Type B pancreatic cell (in vitro differentiated cells): ENCODE results near the gene RABL6. TPM values are rescaled to one million over a fixed set of nuclear protein-coding genes. Genes with fewer than 3 reads are reported as not detected.

Experiments
- DNase-seq: peaks from one replicate; pipeline ENCODE4 v3.0.0; 2021; ENCODE audit warnings: mixed read lengths; ENCODE audit not compliant: unreplicated experiment; ENCODE audit errors: extremely low spot score
- H3K27ac Mint-ChIP-seq: 2 replicates; pipeline ENCODE4 v1.8.0; 2021; ENCODE audit warnings: mild to moderate bottlenecking, mixed read lengths
- H3K27me3 Mint-ChIP-seq: 2 replicates; pipeline ENCODE4 v1.8.0; 2021; ENCODE audit warnings: mixed read lengths
- H3K36me3 Mint-ChIP-seq: 2 replicates; pipeline ENCODE4 v1.8.0; 2021; ENCODE audit warnings: mixed read lengths
- H3K4me1 Mint-ChIP-seq: one replicate; pipeline ENCODE4 v1.8.0; 2021; ENCODE audit warnings: mixed read lengths; ENCODE audit not compliant: unreplicated experiment
- H3K4me3 Mint-ChIP-seq: 2 replicates; pipeline ENCODE4 v1.8.0; 2021; ENCODE audit warnings: mild to moderate bottlenecking, mixed read lengths
- H3K9me3 Mint-ChIP-seq: 2 replicates; pipeline ENCODE4 v1.8.0; 2021; ENCODE audit warnings: mixed read lengths
- microRNA-seq: library from miRNA; unstranded; fragments of <30 nt; microRNA quantifications from one replicate; pipeline ENCODE4, GENCODE V29; 2020
- total RNA-seq: library from RNA; stranded (reverse); gene quantifications from 2 replicates; pipeline ENCODE4 v1.2.1, GENCODE V29; 2021; ENCODE audit warnings: low replicate concordance
- TF ChIP-seq, protein P1 (sequence below): fragments of 200-600 bp; sonication (generic); conservative IDR thresholded peaks from 2 replicates; pipeline ENCODE4 v1.5.0; 2021; ENCODE audit warnings: antibody characterized with exemption, mild to moderate bottlenecking

RABL6 gene
- total RNA-seq, 1 donor from 2014 or later: 112 TPM

GRCh38 chr9:136885950-136886578, 78.3 kb downstream of the RABL6 start, which contains the start of gene TRAF2:
TSS of gene TRAF2 (plus strand) at chr9:136886516. CDS start at chr9:136898741, 12,225 bp downstream.
- Mint-ChIP-seq H3K36me3 (no peaks in the 10 kb centered on the region), H3K4me3 (peak within 1 kb of the TSS; percentile 89), H3K4me1 (peaks cover 5% of the 10 kb centered on the region), H3K27ac (peak within 1 kb of the TSS; percentile 77), H3K9me3 (no peaks in the 10 kb centered on the region), H3K27me3 (no peaks in the 10 kb centered on the region)
- peak; percentile 98 for DNase-seq
- TF ChIP-seq, protein P1, sequence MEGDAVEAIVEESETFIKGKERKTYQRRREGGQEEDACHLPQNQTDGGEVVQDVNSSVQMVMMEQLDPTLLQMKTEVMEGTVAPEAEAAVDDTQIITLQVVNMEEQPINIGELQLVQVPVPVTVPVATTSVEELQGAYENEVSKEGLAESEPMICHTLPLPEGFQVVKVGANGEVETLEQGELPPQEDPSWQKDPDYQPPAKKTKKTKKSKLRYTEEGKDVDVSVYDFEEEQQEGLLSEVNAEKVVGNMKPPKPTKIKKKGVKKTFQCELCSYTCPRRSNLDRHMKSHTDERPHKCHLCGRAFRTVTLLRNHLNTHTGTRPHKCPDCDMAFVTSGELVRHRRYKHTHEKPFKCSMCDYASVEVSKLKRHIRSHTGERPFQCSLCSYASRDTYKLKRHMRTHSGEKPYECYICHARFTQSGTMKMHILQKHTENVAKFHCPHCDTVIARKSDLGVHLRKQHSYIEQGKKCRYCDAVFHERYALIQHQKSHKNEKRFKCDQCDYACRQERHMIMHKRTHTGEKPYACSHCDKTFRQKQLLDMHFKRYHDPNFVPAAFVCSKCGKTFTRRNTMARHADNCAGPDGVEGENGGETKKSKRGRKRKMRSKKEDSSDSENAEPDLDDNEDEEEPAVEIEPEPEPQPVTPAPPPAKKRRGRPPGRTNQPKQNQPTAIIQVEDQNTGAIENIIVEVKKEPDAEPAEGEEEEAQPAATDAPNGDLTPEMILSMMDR: no peak

GRCh38 chr9:136886610-136887597, 79.2 kb downstream of the RABL6 start:
- TF ChIP-seq, protein P1: no peak
- no peak for DNase-seq
- Mint-ChIP-seq H3K27me3 (no peaks in the 10 kb centered on the region), H3K27ac (peak overlapping the region; percentile 77), H3K9me3 (no peaks in the 10 kb centered on the region), H3K4me3 (peak overlapping the region; percentile 89), H3K4me1 (peaks cover 5% of the 10 kb centered on the region), H3K36me3 (no peaks in the 10 kb centered on the region)

GRCh38 chr9:136888454-136888853, 80.7 kb downstream of the RABL6 start:
- no peaks in the 10 kb centered on the region for H3K9me3 Mint-ChIP-seq
- no peak overlapping the region for H3K27ac Mint-ChIP-seq
- H3K27me3 Mint-ChIP-seq: no peaks in the 10 kb centered on the region
- H3K4me3 Mint-ChIP-seq: peak overlapping the region; percentile 17
- TF ChIP-seq, protein P1: no peak
- peaks cover 5% of the 10 kb centered on the region for H3K4me1 Mint-ChIP-seq
- H3K36me3 Mint-ChIP-seq: no peaks in the 10 kb centered on the region
- no peak for DNase-seq

DNA sequence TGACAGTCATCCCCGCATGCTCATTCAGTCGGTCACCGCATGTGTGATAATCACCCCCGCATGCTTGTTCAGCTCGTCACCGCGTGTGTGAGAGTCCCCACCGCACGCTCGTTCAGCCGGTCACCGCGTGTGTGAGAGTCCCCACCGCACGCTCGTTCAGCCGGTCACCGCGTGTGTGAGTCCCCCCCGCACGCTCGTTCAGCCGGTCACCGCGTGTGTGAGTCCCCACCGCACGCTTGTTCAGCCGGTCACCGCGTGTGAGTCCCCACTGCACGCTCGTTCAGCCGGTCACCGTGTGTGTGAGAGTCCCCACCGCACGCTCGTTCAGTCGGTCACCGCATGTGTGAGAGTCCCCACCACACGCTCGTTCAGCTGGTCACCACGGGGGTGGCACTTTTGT, 82.1 kb downstream of the RABL6 start:
- TF ChIP-seq, protein P1: no peak
- Mint-ChIP-seq H3K27ac (no peak overlapping the region), H3K9me3 (no peaks in the 10 kb centered on the region), H3K27me3 (no peaks in the 10 kb centered on the region), H3K4me3 (no peak overlapping the region), H3K4me1 (peaks cover 5% of the 10 kb centered on the region), H3K36me3 (no peaks in the 10 kb centered on the region)
- no peak for DNase-seq

GRCh38 chr9:136890661-136891060, 82.9 kb downstream of the RABL6 start:
- TF ChIP-seq, protein P1: no peak

More at GRCh38 chr9:136890661-136891060, 82.9 kb downstream of the RABL6 start:
- DNase-seq: no peak
- Mint-ChIP-seq H3K27ac (no peak overlapping the region), H3K4me1 (peaks cover 5% of the 10 kb centered on the region), H3K36me3 (no peaks in the 10 kb centered on the region), H3K4me3 (no peak overlapping the region), H3K27me3 (no peaks in the 10 kb centered on the region), H3K9me3 (no peaks in the 10 kb centered on the region)

Small RNA genes within 50 kb of the gene (microRNA-seq; reads per million reads assigned to microRNA genes)
- gene MIR4292 (not detected), gene MIR4479 (0.83 reads per million)

Other genes with a start within 250 kb of the RABL6 start
- 20.7 and 25.5 TPM in 2 replicates for gene EGFL7, start 145.0 kb upstream of the RABL6 start, total RNA-seq
- gene AGPAT2, start 120.5 kb upstream of the RABL6 start, total RNA-seq: 47.8 and 75.3 TPM in 2 replicates
- gene DIPK1B, start 95.4 kb upstream of the RABL6 start, total RNA-seq: 40.8 and 48.7 TPM in 2 replicates
- not detected in 2 replicates for gene LCN10, start 65.0 kb upstream of the RABL6 start, total RNA-seq
- gene LCN6, start 59.4 kb upstream of the RABL6 start, total RNA-seq: not detected in 2 replicates
- gene LCN8, start 49.7 kb upstream of the RABL6 start, total RNA-seq: not detected in 2 replicates
- gene LCN15, start 43.4 kb upstream of the RABL6 start, total RNA-seq: 0.77 and 0.93 TPM in 2 replicates
- gene TMEM141, start 16.6 kb upstream of the RABL6 start, total RNA-seq: 62.3 and 98.6 TPM in 2 replicates
- gene CCDC183, start 11.6 kb upstream of the RABL6 start, total RNA-seq: 2.9 and 6.1 TPM in 2 replicates
- 3.2 and 3.6 TPM in 2 replicates for gene AJM1, start 34.5 kb downstream of the RABL6 start, total RNA-seq
- gene PHPT1, start 41.5 kb downstream of the RABL6 start, total RNA-seq: 176 and 199 TPM in 2 replicates
- gene MAMDC4, start 44.4 kb downstream of the RABL6 start, total RNA-seq: 18.4 and 29.1 TPM in 2 replicates
- gene EDF1, start 58.4 kb downstream of the RABL6 start, total RNA-seq: 324 and 342 TPM in 2 replicates
- gene TRAF2, start 78.6 kb downstream of the RABL6 start, total RNA-seq: 19.4 and 22.3 TPM in 2 replicates
- 82.8 and 110 TPM in 2 replicates for gene FBXW5, start 136.8 kb downstream of the RABL6 start, total RNA-seq
- gene C8G, start 137.3 kb downstream of the RABL6 start, total RNA-seq: 2.8 and 4.1 TPM in 2 replicates
- 7.9 and 8.3 TPM in 2 replicates for gene LCN12, start 144.3 kb downstream of the RABL6 start, total RNA-seq
- gene PTGDS, start 169.6 kb downstream of the RABL6 start, total RNA-seq: 1.4 and 1.7 TPM in 2 replicates
- not detected in 2 replicates for gene LCNL1, start 175.0 kb downstream of the RABL6 start, total RNA-seq
- 63.4 and 100 TPM in 2 replicates for gene PAXX, start 184.5 kb downstream of the RABL6 start, total RNA-seq
- gene CLIC3, start 188.6 kb downstream of the RABL6 start, total RNA-seq: 38.6 and 63.3 TPM in 2 replicates
- gene ABCA2, start 220.3 kb downstream of the RABL6 start, total RNA-seq: 44.7 and 47.7 TPM in 2 replicates
- gene FUT7, start 224.1 kb downstream of the RABL6 start, total RNA-seq: not detected in 2 replicates
- gene NPDC1, start 238.2 kb downstream of the RABL6 start, total RNA-seq: 68.0 and 70.3 TPM in 2 replicates
- 3.3 and 6.4 TPM in 2 replicates for gene ENTPD2, start 246.1 kb downstream of the RABL6 start, total RNA-seq